HG02970 (cell line): ENCODE data around the gene ASF1A.

Experiments
- ATAC-seq: cut with Tn5 transposase; IDR thresholded peaks from one replicate; pipeline ENCODE4 v1.9.1; 2021; ENCODE audit warnings: mild to moderate bottlenecking, moderate library complexity, moderate number of reproducible peaks; ENCODE audit not compliant: unreplicated experiment, low FRiP score

The ASF1A gene

GRCh38 chr6:118912646-118913045 is 18.7 kb downstream of the ASF1A start:
- no peak for ATAC-seq

DNA sequence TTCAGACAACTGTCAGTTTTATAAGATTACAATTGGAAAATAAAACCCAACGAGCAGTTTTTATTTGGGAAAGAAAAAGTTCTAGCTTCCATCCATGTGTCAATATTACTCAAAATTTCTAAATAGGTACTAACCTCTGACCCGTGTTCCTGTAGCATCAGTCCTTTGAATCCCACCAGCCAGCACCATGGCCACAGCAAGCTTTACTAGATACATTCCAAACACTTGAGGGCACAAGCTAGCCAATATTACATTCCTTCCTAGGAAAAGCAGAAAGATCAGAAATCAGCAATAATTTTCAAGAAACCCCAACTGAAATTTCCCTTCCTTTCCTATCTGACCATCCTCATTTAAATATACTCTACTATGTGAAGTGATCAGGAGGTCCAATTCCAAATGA is 19.2 kb downstream of the ASF1A start:
- ATAC-seq, result no peak

- no peak for ATAC-seq
These were observed 20.6 kb downstream of the ASF1A start for GRCh38 chr6:118914598-118914997.

DNA sequence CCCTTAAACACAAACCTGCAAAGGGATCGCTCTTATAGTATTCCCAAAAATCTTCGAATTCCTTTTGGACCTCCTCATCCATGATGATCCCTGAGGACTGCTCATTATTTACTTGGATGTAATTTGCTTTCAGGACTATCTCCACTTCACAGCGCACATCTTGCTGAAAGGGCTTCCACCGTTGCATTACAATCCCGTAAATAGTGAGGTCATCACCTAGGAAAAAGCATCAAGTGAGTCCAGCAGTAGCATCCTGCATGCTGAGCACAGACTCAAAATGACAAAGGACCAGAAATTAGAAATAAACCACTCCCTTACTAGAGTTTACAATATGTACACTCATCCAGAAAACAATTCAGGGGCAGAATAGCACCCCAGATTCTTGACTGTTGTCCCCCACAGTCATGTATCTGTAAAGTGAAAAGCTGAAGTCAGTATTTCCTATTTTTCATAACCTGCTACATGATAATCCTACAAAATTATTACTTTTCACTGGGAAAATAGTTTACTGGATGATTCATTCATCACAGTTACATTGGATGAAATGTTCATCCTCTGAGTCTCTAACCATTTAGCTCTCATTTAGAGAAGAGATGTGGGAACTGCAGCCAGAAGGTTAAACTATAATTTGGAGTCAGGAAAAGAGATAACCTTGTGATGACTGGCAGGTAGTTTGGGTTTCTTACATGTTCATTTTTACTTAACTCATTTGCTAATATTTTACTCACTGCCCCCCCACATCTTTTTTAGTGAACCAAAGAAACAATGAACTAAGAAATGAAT is 23.8 kb downstream of the ASF1A start:
- ATAC-seq, result no peak

DNA sequence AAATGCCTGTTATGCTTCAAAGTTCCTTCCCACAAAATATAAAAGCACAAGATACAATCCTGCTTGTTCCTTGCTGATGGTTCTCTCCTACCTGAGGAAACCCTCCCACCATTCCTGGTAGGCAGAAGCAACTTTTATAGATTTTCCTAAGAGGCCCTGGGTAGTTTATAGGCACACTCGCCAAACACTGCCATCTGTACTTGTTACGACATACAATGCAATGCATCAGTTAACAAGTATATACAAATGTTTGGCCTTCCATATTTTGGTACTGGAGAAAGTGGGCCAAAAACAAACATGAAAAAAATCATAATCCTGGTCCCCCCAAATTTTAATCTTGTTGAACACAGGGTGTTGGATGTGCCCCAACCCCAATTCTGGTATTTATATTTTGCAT is 24.4 kb downstream of the ASF1A start:
- no peak for ATAC-seq

- no peak for ATAC-seq
These were observed 27.1 kb downstream of the ASF1A start for GRCh38 chr6:118921084-118921483.

DNA sequence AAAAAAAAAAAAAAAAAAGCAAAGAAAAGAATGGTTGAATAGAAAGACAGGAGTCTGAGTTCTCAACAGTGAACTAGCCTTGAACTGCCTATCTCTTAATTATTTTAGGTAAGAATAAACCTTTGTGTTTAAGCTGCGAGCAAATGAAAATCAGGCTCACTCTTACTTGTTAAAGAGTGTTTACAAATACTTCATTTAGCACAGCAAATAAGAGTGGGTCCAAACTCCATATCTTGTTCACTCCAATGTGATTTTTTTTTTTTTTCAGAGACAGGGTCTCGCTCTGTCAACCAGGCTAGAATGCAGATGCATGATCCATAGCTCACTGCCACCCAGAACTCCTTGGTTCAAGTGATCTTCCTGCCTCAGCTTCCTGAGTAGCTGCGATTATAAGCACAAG is 29.1 kb downstream of the ASF1A start:
- ATAC-seq, result no peak

- ATAC-seq, result no peak
These were observed 36.7 kb downstream of the ASF1A start for GRCh38 chr6:118930680-118931079.

- ATAC-seq, result no peak
These were observed 37.5 kb downstream of the ASF1A start for GRCh38 chr6:118931436-118931835.

DNA sequence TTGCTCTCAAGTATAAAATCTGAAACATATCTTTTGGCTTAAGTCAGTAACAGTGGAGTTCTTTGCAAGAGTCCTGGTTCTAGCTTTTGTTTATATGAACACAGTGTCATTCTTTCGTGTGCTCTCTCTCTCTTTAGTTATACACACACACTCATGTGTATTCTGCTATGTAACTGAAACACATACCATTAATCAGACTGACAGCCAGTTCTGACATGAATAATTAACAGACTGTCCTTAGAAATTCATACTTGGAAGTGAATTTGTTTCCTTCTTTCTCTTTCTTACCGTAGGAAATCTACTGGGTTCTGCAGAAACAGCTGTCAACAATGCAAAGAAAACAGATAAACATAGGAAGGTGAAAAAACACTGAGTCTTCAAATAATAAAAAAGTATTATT is 38.5 kb downstream of the ASF1A start:
- no peak for ATAC-seq

GRCh38 chr6:118933855-118934460 is 40.0 kb downstream of the ASF1A start:
- ATAC-seq, result no peak

- ATAC-seq, result peak; percentile 98
These were observed 40.7 kb downstream of the ASF1A start, which contains the start of gene MCM9 for GRCh38 chr6:118934461-118935330. Gene MCM9 (minus strand): TSS chr6:118935159. CDS start chr6:118931723, 3,436 bp downstream.

- no peak for ATAC-seq
These were observed 41.3 kb downstream of the ASF1A start for GRCh38 chr6:118935331-118935668.

DNA sequence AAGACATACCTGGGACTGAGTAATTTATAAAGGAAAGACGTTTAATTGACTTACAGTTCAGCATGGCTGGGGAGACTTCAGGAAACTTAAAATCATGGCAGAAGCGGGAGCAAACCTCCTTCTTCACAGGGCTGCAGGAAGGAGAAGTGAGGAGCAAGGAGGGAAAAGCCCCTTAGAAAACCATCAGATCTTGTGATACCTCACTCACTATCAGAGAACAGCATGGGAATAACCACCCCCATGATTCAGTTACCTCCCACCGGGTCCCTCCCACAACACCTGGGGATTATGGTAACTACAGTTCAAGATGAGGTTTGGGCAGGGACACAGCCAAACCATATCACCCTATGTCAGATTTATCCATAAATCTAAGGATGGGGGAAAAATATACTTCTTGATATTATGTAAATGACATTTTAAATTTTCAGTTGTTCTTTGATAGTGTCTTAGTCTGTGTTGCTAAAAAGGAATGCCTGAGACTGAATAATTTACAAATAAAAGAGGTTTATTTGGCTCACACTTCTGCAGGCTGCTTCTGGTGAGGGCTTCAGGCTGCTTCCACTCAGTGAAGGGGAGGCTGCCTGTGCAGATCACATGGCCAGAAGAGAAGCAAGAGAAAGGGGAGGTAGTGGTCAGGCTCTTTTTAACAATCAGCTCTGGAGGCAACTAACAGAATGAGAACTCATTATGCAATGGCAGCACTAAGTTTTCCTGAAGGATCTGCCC is 42.2 kb downstream of the ASF1A start:
- no peak for ATAC-seq

DNA sequence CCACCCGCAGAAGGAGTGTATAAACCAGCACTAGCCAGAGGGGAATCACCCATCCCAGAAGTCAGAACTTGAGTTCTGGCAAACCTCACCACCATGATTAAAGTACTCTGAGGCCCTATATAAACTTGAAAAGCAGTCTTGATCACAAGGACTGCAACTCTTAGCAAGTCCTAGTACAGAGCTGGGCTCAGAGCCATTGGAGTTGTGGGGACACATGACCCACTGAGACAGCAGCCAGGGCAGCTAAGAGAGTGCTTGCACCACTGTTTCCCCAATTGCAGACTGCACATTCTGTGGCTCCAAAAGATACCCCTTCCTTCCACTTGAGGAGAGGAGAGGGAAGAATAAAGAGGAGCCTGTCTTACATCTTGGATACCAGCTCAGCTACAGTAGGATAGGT is 45.7 kb downstream of the ASF1A start:
- no peak for ATAC-seq

DNA sequence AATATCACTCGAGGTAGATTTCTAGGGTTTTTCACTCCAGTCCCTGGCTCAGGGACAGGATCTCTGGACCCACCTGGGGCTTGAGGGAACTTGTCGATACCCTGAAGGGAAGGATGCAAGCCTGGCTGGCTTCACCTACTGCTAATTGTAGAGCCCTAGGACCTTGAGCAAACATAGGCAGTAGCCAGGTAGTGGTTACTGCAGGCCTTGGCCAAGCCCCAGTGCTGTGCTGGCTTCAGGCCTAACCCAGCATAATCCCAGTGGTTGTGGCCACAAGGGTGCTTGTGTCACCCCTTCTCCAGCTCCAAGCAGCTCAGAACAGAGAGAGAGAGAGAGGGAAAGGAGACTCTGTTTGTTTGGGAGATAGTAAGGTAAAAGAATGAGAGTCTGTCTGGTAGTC is 46.8 kb downstream of the ASF1A start:
- ATAC-seq, result no peak

DNA sequence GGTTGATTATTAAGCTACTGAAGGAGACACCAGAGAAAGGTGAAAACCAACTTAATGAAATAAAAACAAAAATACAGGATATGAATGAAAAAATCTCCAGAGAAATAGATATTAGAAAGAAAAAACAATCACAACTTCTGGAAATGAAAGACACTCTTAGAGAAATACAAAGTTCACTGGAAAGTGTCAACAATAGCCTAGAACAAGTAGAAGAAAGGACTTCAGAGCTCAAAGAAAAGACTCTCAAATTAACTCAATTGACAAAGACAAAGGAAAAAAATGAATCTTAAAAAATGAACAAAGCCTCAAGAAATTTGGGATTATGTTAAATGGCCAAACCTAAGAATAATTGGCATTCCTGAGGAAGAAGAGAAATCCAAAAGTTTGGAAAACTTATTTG is 51.3 kb downstream of the ASF1A start:
- ATAC-seq, result no peak

DNA sequence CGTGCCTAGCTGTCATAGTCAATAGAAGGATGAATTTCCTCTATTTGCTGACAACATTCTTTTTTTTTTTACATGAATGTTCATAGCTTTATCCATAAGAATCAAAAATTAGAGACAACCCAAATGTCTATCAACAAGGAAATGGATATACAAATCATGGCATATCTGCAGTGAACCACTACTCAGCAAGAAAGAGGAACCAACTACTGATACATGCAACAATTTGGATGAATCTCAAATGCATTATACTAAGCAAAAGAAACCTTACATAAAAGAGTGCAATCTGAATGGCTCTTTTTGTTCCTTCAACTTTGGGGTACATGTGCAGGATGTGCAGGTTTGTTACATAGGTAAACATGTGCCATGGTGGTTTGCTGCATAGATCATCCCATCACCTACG is 58.7 kb downstream of the ASF1A start:
- ATAC-seq, result no peak

DNA sequence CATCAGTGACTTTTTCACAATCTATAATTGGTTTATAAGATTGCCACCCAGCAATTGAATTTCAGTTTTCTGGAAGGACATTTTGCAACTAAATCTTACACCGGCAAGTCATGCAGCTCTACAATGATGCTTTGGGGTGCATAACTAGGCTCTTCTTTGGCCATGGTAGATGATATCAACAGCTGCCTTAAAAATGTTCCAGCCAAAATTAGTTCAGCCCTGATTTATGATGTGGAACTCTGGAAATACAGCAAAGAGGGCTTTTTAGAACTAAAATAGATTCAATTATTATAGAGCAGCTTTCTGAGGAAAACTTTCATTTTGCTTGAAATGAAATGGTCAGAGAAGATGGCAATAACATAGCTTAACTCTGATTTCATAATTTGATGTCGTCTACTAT is 59.4 kb downstream of the ASF1A start:
- ATAC-seq, result no peak
